Natural killer cell (primary cell): Measurements from ENCODE around the gene FAM222B. TPM values are rescaled to one million over a fixed set of nuclear protein-coding genes. Genes with fewer than 3 reads are reported as not detected.

Source experiments
- ATAC-seq, 3 donors: fragments of 150-1000 bp in 2 of 3; fragments of 200-7000 bp in 1 of 3; cut with Tn5 transposase; 1 replicate in 1 of 3; 2 replicates in 2 of 3; pipeline ENCODE4 v1.10.0; 2021; ENCODE audit warnings: mild to moderate bottlenecking in 2 of 3, moderate library complexity in 2 of 3
- DNase-seq, 2 donors: peaks; one replicate each; pipeline versions ENCODE4 v3.0.0 to v3.0.0-alpha.2; 2013 to 2021; ENCODE audit warnings: mixed read lengths in 1 of 2
- H3K27ac ChIP-seq: one replicate; pipeline ENCODE4 v1.5.1; 2013; ENCODE audit warnings: mild to moderate bottlenecking, low read length
- H3K27me3 ChIP-seq: one replicate; pipeline ENCODE4 v1.6.1; 2013; ENCODE audit warnings: low read length; ENCODE audit not compliant: control insufficient read depth, insufficient read depth
- H3K36me3 ChIP-seq: one replicate; pipeline ENCODE4 v1.6.1; 2013; ENCODE audit warnings: low read length; ENCODE audit not compliant: control insufficient read depth, insufficient read depth
- H3K4me1 ChIP-seq: one replicate; pipeline ENCODE4 v1.6.1; 2013; ENCODE audit warnings: low read length; ENCODE audit not compliant: control insufficient read depth, insufficient read depth
- H3K4me3 ChIP-seq: one replicate; pipeline ENCODE4 v1.5.1; 2013; ENCODE audit warnings: low read length
- H3K9me3 ChIP-seq: one replicate; pipeline ENCODE4 v1.6.1; 2013; ENCODE audit warnings: low read length; ENCODE audit not compliant: control insufficient read depth, insufficient read depth
- H3K27ac Mint-ChIP-seq, 2 donors: one replicate each; pipeline ENCODE4 v1.8.0; 2022; ENCODE audit warnings: mild to moderate bottlenecking in 2 of 2, mixed read lengths in 2 of 2, moderate library complexity in 1 of 2
- H3K27me3 Mint-ChIP-seq, 2 donors: one replicate each; pipeline ENCODE4 v1.8.0; 2022; ENCODE audit warnings: low read depth in 2 of 2, mixed read lengths in 2 of 2
- H3K36me3 Mint-ChIP-seq: one replicate; pipeline ENCODE4 v1.8.0; 2022; ENCODE audit warnings: mixed read lengths
- H3K4me1 Mint-ChIP-seq, 2 donors: one replicate each; pipeline ENCODE4 v1.8.0; 2022; ENCODE audit warnings: mixed read lengths in 2 of 2
- H3K4me3 Mint-ChIP-seq: one replicate; pipeline ENCODE4 v1.8.0; 2022; ENCODE audit warnings: mild to moderate bottlenecking, moderate library complexity, mixed read lengths
- H3K9me3 Mint-ChIP-seq, 2 donors: one replicate each; pipeline ENCODE4 v1.8.0; 2022; ENCODE audit warnings: mixed read lengths in 2 of 2
- WGBS: methylation state at CpG from one replicate; pipeline ENCODE4 v1.1.7; 2013; ENCODE audit warnings: missing lambda C conversion rate; ENCODE audit not compliant: insufficient coverage; 5-methylcytosine and 5-hydroxymethylcytosine counted together
- intact Hi-C: fragments of 100-400 bp; cut with micrococcal nuclease; formaldehyde crosslinking; loops from one replicate; pipeline ENCODE4 v1.14.2; 2022
- total RNA-seq, 4 donors: library from RNA; stranded (reverse); fragments of 120-200 nt in 1 of 4; gene quantifications; one replicate each; pipeline versions ENCODE4 v1.2.3 to v1.2.4, GENCODE V29; 2013 to 2022
- TF ChIP-seq, protein P1 (sequence below): fragments of 200-600 bp; IDR thresholded peaks from one replicate; pipeline ENCODE4 v1.8.0; 2022; ENCODE audit warnings: antibody characterized with exemption

FAM222B gene
- total RNA-seq, 3 donors from 2014 or later (not counting 1 experiment from before 2014, with no cell fraction given): 16.9 to 26.0 (median 20.0) TPM

DNA sequence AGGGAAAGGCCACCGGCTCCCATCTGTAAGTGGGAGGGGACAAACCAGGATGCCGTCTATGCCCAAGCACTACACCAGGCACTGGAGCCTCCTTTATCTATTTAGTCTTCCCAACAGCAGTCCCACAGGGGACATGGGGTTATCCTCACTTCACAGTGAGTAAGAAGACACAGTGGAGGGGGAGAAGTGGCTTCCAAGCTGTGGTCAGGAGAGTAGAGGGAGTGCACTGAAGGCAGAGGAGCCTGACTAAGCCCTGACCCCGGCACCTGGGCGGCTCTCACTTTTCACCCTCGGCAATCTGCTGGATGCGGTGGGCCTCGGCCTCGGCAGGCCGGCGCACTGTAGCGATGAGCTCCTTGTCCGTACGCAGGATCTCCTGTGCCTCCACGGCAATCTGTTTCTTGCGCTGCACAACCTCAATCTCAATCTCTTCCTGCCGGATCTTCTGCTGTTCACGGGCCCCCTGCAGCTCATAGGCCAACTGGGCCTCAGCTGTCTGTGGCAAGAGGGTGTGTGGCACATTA is 39.0 kb upstream of the FAM222B start:
- no peaks in the 10 kb centered on the region for H3K27me3 ChIP-seq
- H3K4me3 ChIP-seq: no peak overlapping the region
- no peak overlapping the region for H3K27ac ChIP-seq
- no peaks in the 10 kb centered on the region for H3K27me3 Mint-ChIP-seq
- intact Hi-C loops: no loop called here
- TF ChIP-seq, protein P1, sequence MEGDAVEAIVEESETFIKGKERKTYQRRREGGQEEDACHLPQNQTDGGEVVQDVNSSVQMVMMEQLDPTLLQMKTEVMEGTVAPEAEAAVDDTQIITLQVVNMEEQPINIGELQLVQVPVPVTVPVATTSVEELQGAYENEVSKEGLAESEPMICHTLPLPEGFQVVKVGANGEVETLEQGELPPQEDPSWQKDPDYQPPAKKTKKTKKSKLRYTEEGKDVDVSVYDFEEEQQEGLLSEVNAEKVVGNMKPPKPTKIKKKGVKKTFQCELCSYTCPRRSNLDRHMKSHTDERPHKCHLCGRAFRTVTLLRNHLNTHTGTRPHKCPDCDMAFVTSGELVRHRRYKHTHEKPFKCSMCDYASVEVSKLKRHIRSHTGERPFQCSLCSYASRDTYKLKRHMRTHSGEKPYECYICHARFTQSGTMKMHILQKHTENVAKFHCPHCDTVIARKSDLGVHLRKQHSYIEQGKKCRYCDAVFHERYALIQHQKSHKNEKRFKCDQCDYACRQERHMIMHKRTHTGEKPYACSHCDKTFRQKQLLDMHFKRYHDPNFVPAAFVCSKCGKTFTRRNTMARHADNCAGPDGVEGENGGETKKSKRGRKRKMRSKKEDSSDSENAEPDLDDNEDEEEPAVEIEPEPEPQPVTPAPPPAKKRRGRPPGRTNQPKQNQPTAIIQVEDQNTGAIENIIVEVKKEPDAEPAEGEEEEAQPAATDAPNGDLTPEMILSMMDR: no peak
- no peak overlapping the region for H3K4me3 Mint-ChIP-seq
- DNase-seq: no peak
- peaks cover 8% of the 10 kb centered on the region for H3K36me3 Mint-ChIP-seq
- H3K4me1 ChIP-seq: peaks cover 4% of the 10 kb centered on the region
- no peaks in the 10 kb centered on the region for H3K9me3 Mint-ChIP-seq
- no peak overlapping the region for H3K27ac Mint-ChIP-seq
- WGBS: 97% methylated on average over 16 of the region's 17 CpGs
- H3K4me1 Mint-ChIP-seq: peaks cover 0 to 16% of the 10 kb centered on the region in 2 donors
- peaks cover 77% of the 10 kb centered on the region for H3K36me3 ChIP-seq
- no peak for ATAC-seq
- no peaks in the 10 kb centered on the region for H3K9me3 ChIP-seq

DNA sequence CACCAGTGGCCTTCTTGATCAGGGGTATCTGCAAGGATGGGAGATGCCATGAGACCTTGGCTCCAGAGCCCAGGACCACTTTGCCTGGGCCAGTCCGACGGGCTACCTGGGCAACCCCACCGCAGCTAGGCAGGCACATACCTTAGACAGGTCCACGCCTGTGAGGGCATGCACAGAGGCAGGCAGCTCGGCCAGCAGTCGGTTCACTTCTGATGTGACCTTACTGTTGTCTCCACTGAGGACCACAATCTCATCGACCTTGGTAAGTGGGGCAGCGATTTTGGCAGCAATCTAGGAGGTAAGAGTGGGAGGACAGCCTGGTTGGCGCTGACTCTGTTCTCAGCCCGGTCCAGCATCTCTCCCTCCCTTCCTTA is 38.0 kb upstream of the FAM222B start:
- Mint-ChIP-seq H3K4me3 (no peak overlapping the region), H3K36me3 (peaks cover 8% of the 10 kb centered on the region), H3K4me1 (peaks cover 0 to 15% of the 10 kb centered on the region in 2 donors), H3K27ac (no peak overlapping the region), H3K9me3 (no peaks in the 10 kb centered on the region), H3K27me3 (no peaks in the 10 kb centered on the region)
- no peaks in the 10 kb centered on the region for H3K9me3 ChIP-seq
- H3K36me3 ChIP-seq: peaks cover 69% of the 10 kb centered on the region
- ATAC-seq (no peak), DNase-seq (no peak)
- no peaks in the 10 kb centered on the region for H3K27me3 ChIP-seq
- intact Hi-C loops: no loop called here
- 98% methylated on average over 8 of the region's 10 CpGs for WGBS
- peaks cover 2% of the 10 kb centered on the region for H3K4me1 ChIP-seq
- no peak overlapping the region for H3K4me3 ChIP-seq
- H3K27ac ChIP-seq: no peak overlapping the region
- TF ChIP-seq, protein P1: no peak

DNA sequence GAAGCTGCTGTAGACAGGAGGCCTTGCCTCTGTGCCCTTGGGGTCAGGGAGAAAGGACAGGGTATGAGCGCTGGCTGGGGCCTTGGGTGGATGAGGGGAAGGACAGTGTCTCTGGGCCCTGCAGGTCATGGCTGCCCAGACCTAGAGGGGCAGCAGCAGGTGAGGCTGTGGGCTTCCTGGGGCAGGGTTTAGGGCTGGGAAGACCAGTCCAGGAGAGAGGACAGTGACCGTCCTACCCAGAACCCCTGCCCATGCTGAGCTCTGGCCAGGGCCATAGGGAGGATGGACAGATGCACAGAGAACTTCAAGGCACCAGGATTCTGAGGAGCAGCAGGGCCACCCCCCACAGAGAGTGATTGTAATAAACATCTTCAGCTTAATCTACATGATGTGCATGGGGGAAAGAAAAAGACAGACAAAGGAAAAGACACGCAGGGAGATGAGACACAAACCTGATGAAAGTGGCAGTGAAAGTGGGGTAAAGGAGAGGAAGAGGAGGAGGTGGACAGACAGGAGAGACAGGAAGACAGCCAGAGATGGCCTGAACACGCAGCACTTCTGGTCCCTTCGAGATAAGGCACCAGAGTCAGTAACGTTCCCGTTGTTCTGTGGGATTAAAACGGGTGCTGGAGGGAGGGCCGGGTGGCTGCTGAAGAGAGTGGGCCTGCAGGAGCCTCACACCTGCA is 37.4 kb upstream of the FAM222B start:
- H3K36me3 ChIP-seq: peaks cover 64% of the 10 kb centered on the region
- H3K4me3 ChIP-seq: no peak overlapping the region
- TF ChIP-seq, protein P1: no peak
- intact Hi-C loops: no loop called here
- no peaks in the 10 kb centered on the region for H3K27me3 ChIP-seq
- H3K4me1 ChIP-seq: no peaks in the 10 kb centered on the region
- no peak overlapping the region for H3K27ac Mint-ChIP-seq
- no peaks in the 10 kb centered on the region for H3K9me3 Mint-ChIP-seq
- no peak overlapping the region for H3K4me3 Mint-ChIP-seq
- no peak overlapping the region for H3K27ac ChIP-seq
- ATAC-seq: no peak
- no peak for DNase-seq
- H3K36me3 Mint-ChIP-seq: peaks cover 8% of the 10 kb centered on the region
- peaks cover 0 to 10% of the 10 kb centered on the region in 2 donors for H3K4me1 Mint-ChIP-seq
- no peaks in the 10 kb centered on the region for H3K9me3 ChIP-seq
- no peaks in the 10 kb centered on the region for H3K27me3 Mint-ChIP-seq
- 83% methylated on average over 9 of the region's 9 CpGs for WGBS
